ENCODE results near the gene BDNF.
"Not testable (repeated sequence)": the region's sequence is repeated elsewhere in the genome, so short reads cannot be mapped to it uniquely, and the experiment has no call there.

Gene BDNF

GRCh38 chr11:27700351-27701301, at the start of gene BDNF:
TSS of gene BDNF (minus strand) at chr11:27700455. CDS start at chr11:27658564, 41,891 bp downstream.
- DNase-seq (ENCODE audit: low spot score): peak; percentile 61

GRCh38 chr11:27740362-27741013, 40.2 kb upstream of the BDNF start:
- DNase-seq (ENCODE audit: low spot score): no peak

- no peak for DNase-seq (ENCODE audit: low spot score)
These were observed 35.0 kb upstream of the BDNF start for GRCh38 chr11:27735281-27735680.

GRCh38 chr11:27731803-27732202, 31.5 kb upstream of the BDNF start:
- not testable (repeated sequence) for DNase-seq (ENCODE audit: low spot score)

GRCh38 chr11:27726981-27727380, 26.7 kb upstream of the BDNF start:
- DNase-seq (ENCODE audit: low spot score): no peak

- DNase-seq (ENCODE audit: low spot score): no peak
These were observed 23.4 kb upstream of the BDNF start for GRCh38 chr11:27723687-27724086.

- peak; percentile 32 for DNase-seq (ENCODE audit: low spot score)
These were observed 22.7 kb upstream of the BDNF start for GRCh38 chr11:27722953-27723344.

- DNase-seq (ENCODE audit: low spot score): peak; percentile 39
These were observed 22.1 kb upstream of the BDNF start for GRCh38 chr11:27722117-27722952.

- no peak for DNase-seq (ENCODE audit: low spot score)
These were observed 21.2 kb upstream of the BDNF start for GRCh38 chr11:27721264-27722116.

- peak; percentile 53 for DNase-seq (ENCODE audit: low spot score)
These were observed 20.1 kb upstream of the BDNF start for GRCh38 chr11:27720277-27720830.

- no peak for DNase-seq (ENCODE audit: low spot score)
These were observed 19.3 kb upstream of the BDNF start for GRCh38 chr11:27719546-27719925.

- DNase-seq (ENCODE audit: low spot score): peak; percentile 63
These were observed 18.7 kb upstream of the BDNF start for GRCh38 chr11:27718863-27719545.

GRCh38 chr11:27718346-27718862, 18.1 kb upstream of the BDNF start:
- DNase-seq (ENCODE audit: low spot score): peak; percentile 78

- DNase-seq (ENCODE audit: low spot score): no peak
These were observed 17.6 kb upstream of the BDNF start for GRCh38 chr11:27717801-27718229.

GRCh38 chr11:27717377-27717776, 17.1 kb upstream of the BDNF start:
- no peak for DNase-seq (ENCODE audit: low spot score)

- no peak for DNase-seq (ENCODE audit: low spot score)
These were observed 16.6 kb upstream of the BDNF start for GRCh38 chr11:27716835-27717234.

GRCh38 chr11:27716216-27716615, 16.0 kb upstream of the BDNF start:
- DNase-seq (ENCODE audit: low spot score): no peak

GRCh38 chr11:27711725-27712124, 11.5 kb upstream of the BDNF start:
- DNase-seq (ENCODE audit: low spot score): no peak

- DNase-seq (ENCODE audit: low spot score): no peak
These were observed 10.3 kb upstream of the BDNF start for GRCh38 chr11:27710536-27710935.

- DNase-seq (ENCODE audit: low spot score): no peak
These were observed 7.4 kb upstream of the BDNF start for GRCh38 chr11:27707676-27708075.

Data from hepatic stellate cell (primary cell).